ENCODE data around the gene GAA. TPM values are rescaled to one million over a fixed set of nuclear protein-coding genes. Genes with fewer than 3 reads are reported as not detected.

Gene GAA
- total and polyA plus RNA-seq, 2 of the 8 experiments (the other 6 are each of a cell fraction or from before 2014, with no cell fraction given), result 14.8 to 30.0 TPM

GRCh38 chr17:80137131-80137530, 35.8 kb downstream of the GAA start (continued):
- no peak for TF ChIP-seq CHD7 (IDR thresholded peaks at IDR 0.05; ENCODE audit: insufficient replicate concordance, low read length)
- no peak for TF ChIP-seq HDAC2 (IDR thresholded peaks at IDR 0.05; ENCODE audit: borderline replicate concordance in 1 of 2, low read depth in 2 of 2, low read length in 2 of 2)
- TF ChIP-seq RBBP5 (IDR thresholded peaks at IDR 0.05; ENCODE audit: borderline replicate concordance, low read depth, low read length), result no peak
- no peak for TF ChIP-seq TAF1 (IDR thresholded peaks at IDR 0.05; ENCODE audit: low read depth, low read length)
- TF ChIP-seq E2F6 (IDR thresholded peaks at IDR 0.05), result no peak
- no peak for TF ChIP-seq CBX5 (IDR thresholded peaks at IDR 0.05; ENCODE audit: low read depth, low read length)
- TF ChIP-seq CTBP2 (IDR thresholded peaks at IDR 0.05; ENCODE audit: borderline replicate concordance, insufficient read depth, insufficient read length, low read length), result no peak
- TF ChIP-seq SP1 (IDR thresholded peaks at IDR 0.05; ENCODE audit: low read depth, low read length), result no peak
- no peak for TF ChIP-seq SIRT6 (IDR thresholded peaks at IDR 0.05; ENCODE audit: low read length)
